ENCODE measurements around the gene PTGES3L.
"Not testable (repeated sequence)": the region's sequence is repeated elsewhere in the genome, so short reads cannot be mapped to it uniquely, and the experiment has no call there.

PTGES3L gene

GRCh38 chr17:42919522-42920077, 60.3 kb downstream of the PTGES3L start:
- DNase-seq (ENCODE audit: low read depth): not testable (repeated sequence)

- no peak for DNase-seq (ENCODE audit: low read depth)
Measured at GRCh38 chr17:42918902-42919521, 60.9 kb downstream of the PTGES3L start.
